ENCODE results near the gene HAUS5. TPM values are rescaled to one million over a fixed set of nuclear protein-coding genes. Genes with fewer than 3 reads are reported as not detected.
A peak's percentile ranks its signal among the peaks of the same experiment; 100 is the strongest.
"Not testable (repeated sequence)": the region's sequence is repeated elsewhere in the genome, so short reads cannot be mapped to it uniquely, and the experiment has no call there.

The HAUS5 gene
- total RNA-seq, 1 experiment from 2014 or later: 33.5 TPM

DNA sequence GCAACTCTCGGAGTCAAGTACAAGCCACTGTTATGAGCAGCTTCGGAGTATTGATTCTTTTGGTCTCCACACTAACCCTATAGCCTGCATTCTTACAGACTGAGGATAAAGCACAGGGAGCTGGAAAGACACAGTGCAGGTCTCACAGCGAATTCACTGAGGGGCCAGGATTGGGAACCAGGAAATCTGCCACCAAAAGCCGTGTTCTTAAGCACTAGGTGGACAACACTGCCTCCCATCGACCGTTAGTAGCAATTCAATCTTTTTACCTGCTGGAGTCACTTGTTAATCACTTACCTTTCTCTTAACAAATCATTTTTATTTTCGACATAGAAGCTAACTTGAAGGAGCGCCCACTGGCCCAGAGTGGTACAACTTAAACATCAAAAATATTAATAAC lies 20.3 kb upstream of the HAUS5 start:
- H3K4me1 ChIP-seq (ENCODE audit: insufficient read depth, low read length, poor library complexity, severe bottlenecking): no peaks in the 10 kb centered on the region
- no TSS peak for BruUV-seq (replicated peaks)
- TF ChIP-seq CTCF (conservative IDR thresholded peaks at IDR 0.05; ENCODE audit: low read depth, low read length) (peak; percentile 61), EZH2 (IDR thresholded peaks at IDR 0.05; ENCODE audit: borderline replicate concordance, low read depth, low read length, poor library complexity, severe bottlenecking) (no peak)
- ChIA-PET CTCF (no interaction called here), POLR2A (ENCODE audit: low non-redundant PET) (no interaction called here)
- no peak overlapping the region for H3K4me3 ChIP-seq (ENCODE audit: low read depth, low read length, poor library complexity, severe bottlenecking)
- no peaks in the 10 kb centered on the region for H3K36me3 ChIP-seq (ENCODE audit: insufficient read depth, low read length, poor library complexity, severe bottlenecking)
- peak; percentile 45 for DNase-seq (ENCODE audit: low spot score)
- no peaks in the 10 kb centered on the region for H3K27me3 ChIP-seq (replicated peaks; ENCODE audit: insufficient read depth, low read depth, low read length, poor library complexity)
- intact Hi-C loops (cut with micrococcal nuclease; ENCODE audit: unreplicated experiment): no loop called here
- H3K9me3 ChIP-seq (ENCODE audit: low read depth, low read length, poor library complexity, severe bottlenecking): no peaks in the 10 kb centered on the region
- no peak overlapping the region for H3K27ac ChIP-seq (ENCODE audit: low read depth, low read length, poor library complexity, severe bottlenecking)

DNA sequence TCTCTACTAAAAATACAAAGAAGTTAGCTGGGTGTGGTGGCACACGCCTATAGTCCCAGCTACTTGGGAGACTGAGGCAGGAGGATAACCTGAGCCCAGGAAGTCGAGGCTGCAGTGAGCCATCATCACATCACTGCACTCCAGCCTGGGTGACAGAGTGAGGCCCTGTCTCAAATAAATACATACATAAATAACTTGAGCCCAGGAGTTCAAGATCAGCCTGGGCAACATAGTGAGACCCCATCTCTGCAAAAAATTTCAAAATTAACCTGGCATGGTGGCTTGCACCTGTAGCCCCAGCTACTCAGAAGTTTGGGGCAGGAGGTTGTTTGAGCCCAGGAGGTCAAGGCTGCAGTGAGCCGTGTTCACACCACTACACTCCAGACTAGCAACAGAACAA lies 17.5 kb upstream of the HAUS5 start:
- CTCF ChIA-PET; DNase-seq (ENCODE audit: low spot score); BruUV-seq (replicated peaks); H3K36me3 ChIP-seq (ENCODE audit: insufficient read depth, low read length, poor library complexity, severe bottlenecking); H3K9me3 ChIP-seq (ENCODE audit: low read depth, low read length, poor library complexity, severe bottlenecking); intact Hi-C loops (cut with micrococcal nuclease; ENCODE audit: unreplicated experiment); H3K4me3 ChIP-seq (ENCODE audit: low read depth, low read length, poor library complexity, severe bottlenecking); H3K27me3 ChIP-seq (replicated peaks; ENCODE audit: insufficient read depth, low read depth, low read length, poor library complexity); H3K4me1 ChIP-seq (ENCODE audit: insufficient read depth, low read length, poor library complexity, severe bottlenecking); H3K27ac ChIP-seq (ENCODE audit: low read depth, low read length, poor library complexity, severe bottlenecking): not testable (repeated sequence)
- POLR2A ChIA-PET (ENCODE audit: low non-redundant PET): interaction anchor here (0.6 kb wide), 1 partner anchor 327 kb away, joined by 4 read pairs; no protein-coding TSS in a partner anchor

GRCh38 chr19:35595928-35596327 lies 16.6 kb upstream of the HAUS5 start:
- BruUV-seq (replicated peaks): no TSS peak
- no peaks in the 10 kb centered on the region for H3K4me1 ChIP-seq (ENCODE audit: insufficient read depth, low read length, poor library complexity, severe bottlenecking)
- intact Hi-C loops (cut with micrococcal nuclease; ENCODE audit: unreplicated experiment): no loop called here
- no peak for TF ChIP-seq CTCF (conservative IDR thresholded peaks at IDR 0.05; ENCODE audit: low read depth, low read length)
- TF ChIP-seq EZH2 (IDR thresholded peaks at IDR 0.05; ENCODE audit: borderline replicate concordance, low read depth, low read length, poor library complexity, severe bottlenecking): no peak
- POLR2A ChIA-PET (ENCODE audit: low non-redundant PET): no interaction called here
- no peak overlapping the region for H3K27ac ChIP-seq (ENCODE audit: low read depth, low read length, poor library complexity, severe bottlenecking)
- H3K4me3 ChIP-seq (ENCODE audit: low read depth, low read length, poor library complexity, severe bottlenecking): no peak overlapping the region
- CTCF ChIA-PET: no interaction called here
- no peaks in the 10 kb centered on the region for H3K27me3 ChIP-seq (replicated peaks; ENCODE audit: insufficient read depth, low read depth, low read length, poor library complexity)
- no peak for DNase-seq (ENCODE audit: low spot score)
- no peaks in the 10 kb centered on the region for H3K36me3 ChIP-seq (ENCODE audit: insufficient read depth, low read length, poor library complexity, severe bottlenecking)
- H3K9me3 ChIP-seq (ENCODE audit: low read depth, low read length, poor library complexity, severe bottlenecking): no peaks in the 10 kb centered on the region

GRCh38 chr19:35596366-35596999 lies 16.1 kb upstream of the HAUS5 start:
- Histone ChIP-seq H3K36me3 (ENCODE audit: insufficient read depth, low read length, poor library complexity, severe bottlenecking) (no peaks in the 10 kb centered on the region), H3K9me3 (ENCODE audit: low read depth, low read length, poor library complexity, severe bottlenecking) (no peaks in the 10 kb centered on the region), H3K27me3 (replicated peaks; ENCODE audit: insufficient read depth, low read depth, low read length, poor library complexity) (no peaks in the 10 kb centered on the region), H3K4me3 (ENCODE audit: low read depth, low read length, poor library complexity, severe bottlenecking) (no peak overlapping the region), H3K4me1 (ENCODE audit: insufficient read depth, low read length, poor library complexity, severe bottlenecking) (no peaks in the 10 kb centered on the region), H3K27ac (ENCODE audit: low read depth, low read length, poor library complexity, severe bottlenecking) (no peak overlapping the region)
- CTCF ChIA-PET: no interaction called here
- peak; percentile 51 for DNase-seq (ENCODE audit: low spot score)
- POLR2A ChIA-PET (ENCODE audit: low non-redundant PET): no interaction called here
- intact Hi-C loops (cut with micrococcal nuclease; ENCODE audit: unreplicated experiment): no loop called here
- BruUV-seq (replicated peaks): no TSS peak
- TF ChIP-seq CTCF (conservative IDR thresholded peaks at IDR 0.05; ENCODE audit: low read depth, low read length) (no peak), EZH2 (IDR thresholded peaks at IDR 0.05; ENCODE audit: borderline replicate concordance, low read depth, low read length, poor library complexity, severe bottlenecking) (no peak)
